HG03097 (cell line): ENCODE data around the gene OR2H1.

ENCODE experiments used
- ATAC-seq: cut with Tn5 transposase; IDR thresholded peaks from one replicate; pipeline ENCODE4 v1.9.1; 2021; ENCODE audit not compliant: unreplicated experiment, low FRiP score

Gene OR2H1

DNA sequence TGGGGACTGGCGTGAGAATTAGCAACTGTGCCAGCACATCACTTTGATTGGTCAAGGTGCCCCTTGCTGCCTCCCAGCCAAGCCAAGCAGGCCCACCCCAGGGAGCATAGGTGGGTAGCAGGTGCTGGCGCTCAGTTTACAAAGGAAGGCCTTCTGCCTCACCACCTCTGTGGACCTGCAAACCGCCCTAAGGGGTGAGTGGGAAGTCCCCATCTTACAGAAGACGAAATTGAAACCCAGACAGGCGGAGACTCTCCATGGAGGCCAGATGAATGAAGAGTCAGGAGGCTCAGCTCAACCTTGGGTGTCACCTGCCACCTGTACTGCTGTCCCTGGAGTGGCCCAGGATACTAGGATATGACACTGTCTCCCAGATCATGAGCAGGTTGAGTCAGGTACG, 52.3 kb downstream of the OR2H1 start:
- ATAC-seq, result no peak

DNA sequence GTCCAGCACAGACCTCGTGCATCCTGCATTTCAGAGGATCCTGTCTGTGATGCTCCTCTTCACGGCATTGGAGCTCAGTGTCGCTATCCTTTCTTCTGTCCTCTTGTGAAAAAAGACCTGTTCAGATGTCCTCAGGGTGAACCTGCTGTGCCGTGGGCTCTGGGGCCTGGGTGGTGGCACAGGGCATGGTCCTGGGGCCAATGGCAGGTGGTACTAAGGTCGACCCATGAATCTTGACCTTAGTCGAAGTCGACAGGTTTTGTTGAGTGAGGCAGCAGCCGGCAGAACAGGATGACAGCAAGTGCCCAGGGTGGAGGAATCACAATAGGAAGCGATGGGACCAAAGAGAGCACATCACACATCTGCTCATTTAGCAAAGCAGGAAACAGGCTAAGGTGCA, 52.8 kb downstream of the OR2H1 start:
- ATAC-seq, result no peak

DNA sequence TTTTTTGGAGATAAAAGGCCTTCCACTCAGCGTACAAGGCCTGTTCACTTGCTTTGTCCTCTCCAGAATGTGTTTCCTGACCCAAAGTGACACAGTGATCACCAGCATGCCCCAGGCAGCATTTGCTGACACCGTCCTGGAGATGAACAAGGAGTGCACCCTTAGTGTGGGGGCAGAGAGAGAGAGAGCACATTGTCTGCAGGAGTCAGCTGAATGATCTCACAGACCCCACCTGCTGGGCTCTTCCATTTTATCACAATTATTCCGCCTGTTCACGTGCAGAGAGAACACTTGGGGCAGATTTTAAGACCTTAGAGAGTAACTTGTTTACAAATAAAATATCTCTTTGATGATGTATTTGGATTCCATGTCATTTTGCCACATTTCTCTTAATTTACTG, 53.2 kb downstream of the OR2H1 start:
- ATAC-seq, result no peak

DNA sequence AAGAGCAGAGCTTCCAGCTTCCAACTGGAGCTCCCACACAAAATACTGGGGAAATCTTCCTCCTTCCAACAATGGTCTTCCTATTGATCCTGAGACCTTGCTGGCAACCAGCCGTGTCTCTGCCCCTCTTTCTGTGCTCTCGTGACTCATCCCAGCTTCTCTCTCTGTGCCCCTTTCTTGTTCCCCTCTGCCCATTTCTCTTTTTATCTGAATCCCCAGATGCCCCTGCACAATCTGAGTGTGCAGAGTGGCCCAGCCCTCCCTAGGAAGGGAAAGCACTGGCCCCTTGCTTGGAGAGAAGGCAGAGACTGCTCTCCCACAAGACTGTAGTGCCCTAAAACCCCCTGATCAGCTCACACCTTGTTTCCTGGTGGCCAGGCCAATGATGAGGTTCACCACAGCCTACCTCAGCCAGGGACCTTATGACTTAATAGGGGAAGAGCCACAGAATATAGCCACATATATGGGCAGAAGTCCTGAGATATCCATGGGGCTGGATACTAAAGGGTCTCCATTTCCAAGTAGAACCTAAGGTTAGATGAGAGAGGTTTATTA, 53.9 kb downstream of the OR2H1 start:
- no peak for ATAC-seq
